ENCODE measurements around the gene QSOX2. TPM values are rescaled to one million over a fixed set of nuclear protein-coding genes. Genes with fewer than 3 reads are reported as not detected.

The QSOX2 gene
- total RNA-seq, 1 donor from 2014 or later = 6.1 TPM

GRCh38 chr9:136185596-136186366 lies 59.8 kb downstream of the QSOX2 start:
- no peak for TF ChIP-seq POLR2A (IDR thresholded peaks at IDR 0.05)
- no peak for TF ChIP-seq POLR2AphosphoS5 (IDR thresholded peaks at IDR 0.05; ENCODE audit: insufficient read depth in 1 of 2, low read depth in 1 of 2)
- TF ChIP-seq, protein P1, sequence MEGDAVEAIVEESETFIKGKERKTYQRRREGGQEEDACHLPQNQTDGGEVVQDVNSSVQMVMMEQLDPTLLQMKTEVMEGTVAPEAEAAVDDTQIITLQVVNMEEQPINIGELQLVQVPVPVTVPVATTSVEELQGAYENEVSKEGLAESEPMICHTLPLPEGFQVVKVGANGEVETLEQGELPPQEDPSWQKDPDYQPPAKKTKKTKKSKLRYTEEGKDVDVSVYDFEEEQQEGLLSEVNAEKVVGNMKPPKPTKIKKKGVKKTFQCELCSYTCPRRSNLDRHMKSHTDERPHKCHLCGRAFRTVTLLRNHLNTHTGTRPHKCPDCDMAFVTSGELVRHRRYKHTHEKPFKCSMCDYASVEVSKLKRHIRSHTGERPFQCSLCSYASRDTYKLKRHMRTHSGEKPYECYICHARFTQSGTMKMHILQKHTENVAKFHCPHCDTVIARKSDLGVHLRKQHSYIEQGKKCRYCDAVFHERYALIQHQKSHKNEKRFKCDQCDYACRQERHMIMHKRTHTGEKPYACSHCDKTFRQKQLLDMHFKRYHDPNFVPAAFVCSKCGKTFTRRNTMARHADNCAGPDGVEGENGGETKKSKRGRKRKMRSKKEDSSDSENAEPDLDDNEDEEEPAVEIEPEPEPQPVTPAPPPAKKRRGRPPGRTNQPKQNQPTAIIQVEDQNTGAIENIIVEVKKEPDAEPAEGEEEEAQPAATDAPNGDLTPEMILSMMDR (IDR thresholded peaks at IDR 0.05) = no peak
- no peaks in the 10 kb centered on the region for H3K27me3 ChIP-seq

DNA sequence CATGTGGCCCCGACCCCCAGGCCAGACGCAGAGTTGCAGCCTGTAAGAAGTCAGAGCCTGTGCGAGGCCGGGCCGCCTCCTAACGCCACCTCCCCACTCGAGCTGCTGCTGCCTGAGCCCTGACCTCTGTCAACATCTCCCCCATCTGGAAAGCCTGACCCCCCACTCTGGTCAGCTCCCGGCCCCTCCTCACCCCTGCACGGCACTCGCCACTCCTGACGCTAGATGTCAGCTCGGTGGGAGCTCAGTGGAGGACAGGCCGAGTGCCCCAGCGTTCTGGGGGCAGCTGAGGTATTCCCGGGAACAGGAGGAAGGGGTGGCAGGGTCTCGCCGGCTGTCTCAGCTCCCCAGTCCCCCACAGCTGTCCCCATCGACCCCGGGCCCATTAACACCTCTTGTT lies 60.5 kb downstream of the QSOX2 start:
- DNase-seq (ENCODE audit: extremely low spot score in 2 of 2) = no peak
- no peak overlapping the region for H3K27ac ChIP-seq
- no peaks in the 10 kb centered on the region for H3K27me3 ChIP-seq
- intact Hi-C loops (cut with DNase I) = no loop called here
- no peak overlapping the region for H3K4me3 ChIP-seq
- no peaks in the 10 kb centered on the region for H3K4me1 ChIP-seq
- TF ChIP-seq POLR2AphosphoS5 (IDR thresholded peaks at IDR 0.05; ENCODE audit: insufficient read depth in 1 of 2, low read depth in 1 of 2) = no peak
- no peak for TF ChIP-seq POLR2A (IDR thresholded peaks at IDR 0.05)
- TF ChIP-seq, protein P1 (IDR thresholded peaks at IDR 0.05) = no peak
- no peaks in the 10 kb centered on the region for H3K36me3 ChIP-seq
- no peaks in the 10 kb centered on the region for H3K9me3 ChIP-seq

More at GRCh38 chr9:136185596-136186366, 59.8 kb downstream of the QSOX2 start:
- Histone ChIP-seq H3K27ac (no peak overlapping the region), H3K36me3 (no peaks in the 10 kb centered on the region), H3K4me3 (no peak overlapping the region), H3K9me3 (no peaks in the 10 kb centered on the region), H3K4me1 (no peaks in the 10 kb centered on the region)
- intact Hi-C loops (cut with DNase I) = no loop called here
- no peak for DNase-seq (ENCODE audit: extremely low spot score in 2 of 2)

DNA sequence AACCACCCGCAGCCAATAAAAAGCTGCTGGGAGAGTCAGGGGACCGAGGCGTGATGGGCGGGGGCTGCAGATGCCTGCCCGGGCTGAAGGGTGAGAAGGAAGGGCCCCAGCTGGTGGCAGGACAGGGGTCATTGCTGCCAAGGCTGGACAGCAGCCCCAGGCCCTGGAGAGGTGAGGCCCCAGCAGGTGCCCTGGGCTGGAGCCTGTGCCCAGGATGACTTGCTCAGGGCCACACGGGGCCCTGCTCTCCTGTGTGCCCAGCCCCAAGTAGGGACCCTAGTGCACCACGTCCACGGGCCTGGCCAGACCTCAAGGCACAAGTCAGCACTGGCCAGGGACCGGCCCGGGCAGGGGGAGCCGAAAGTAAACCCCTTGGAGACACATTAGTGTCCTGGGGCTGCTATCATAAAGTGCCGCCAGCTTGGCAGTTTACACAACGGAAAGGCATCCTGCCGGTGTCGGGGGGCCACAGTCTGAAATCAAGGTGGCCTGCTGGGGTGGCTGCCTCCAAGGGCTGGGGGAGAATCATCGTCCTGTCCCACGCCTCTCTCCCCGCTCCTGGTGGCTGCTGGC lies 62.7 kb downstream of the QSOX2 start:
- intact Hi-C loops (cut with DNase I) = no loop called here

GRCh38 chr9:136182420-136182787 lies 63.2 kb downstream of the QSOX2 start:
- no peaks in the 10 kb centered on the region for H3K4me1 ChIP-seq
- no peaks in the 10 kb centered on the region for H3K36me3 ChIP-seq
- DNase-seq (ENCODE audit: extremely low spot score in 2 of 2) = no peak
- intact Hi-C loops (cut with DNase I) = no loop called here
- no peak overlapping the region for H3K4me3 ChIP-seq
- H3K9me3 ChIP-seq = no peaks in the 10 kb centered on the region
- H3K27ac ChIP-seq = no peak overlapping the region
- TF ChIP-seq POLR2A (IDR thresholded peaks at IDR 0.05) (no peak), POLR2AphosphoS5 (IDR thresholded peaks at IDR 0.05; ENCODE audit: insufficient read depth in 1 of 2, low read depth in 1 of 2) (no peak)
- TF ChIP-seq, protein P1 (IDR thresholded peaks at IDR 0.05) = no peak
- no peaks in the 10 kb centered on the region for H3K27me3 ChIP-seq

More for the DNA sequence above, 62.7 kb downstream of the QSOX2 start:
- Histone ChIP-seq H3K36me3 (no peaks in the 10 kb centered on the region), H3K4me1 (no peaks in the 10 kb centered on the region), H3K27me3 (no peaks in the 10 kb centered on the region), H3K27ac (no peak overlapping the region), H3K4me3 (no peak overlapping the region), H3K9me3 (no peaks in the 10 kb centered on the region)
- TF ChIP-seq, protein P1 (IDR thresholded peaks at IDR 0.05) = no peak
- TF ChIP-seq POLR2AphosphoS5 (IDR thresholded peaks at IDR 0.05; ENCODE audit: insufficient read depth in 1 of 2, low read depth in 1 of 2) = no peak
- DNase-seq (ENCODE audit: extremely low spot score in 2 of 2) = no peak
